ENCODE results near the gene GNAI3. TPM values are rescaled to one million over a fixed set of nuclear protein-coding genes. Genes with fewer than 3 reads are reported as not detected.
"Not testable (repeated sequence)": the region's sequence is repeated elsewhere in the genome, so short reads cannot be mapped to it uniquely, and the experiment has no call there.

The GNAI3 gene
- polyA plus RNA-seq, 3 donors = 3.0 to 14.2 (median 10.4) TPM

DNA sequence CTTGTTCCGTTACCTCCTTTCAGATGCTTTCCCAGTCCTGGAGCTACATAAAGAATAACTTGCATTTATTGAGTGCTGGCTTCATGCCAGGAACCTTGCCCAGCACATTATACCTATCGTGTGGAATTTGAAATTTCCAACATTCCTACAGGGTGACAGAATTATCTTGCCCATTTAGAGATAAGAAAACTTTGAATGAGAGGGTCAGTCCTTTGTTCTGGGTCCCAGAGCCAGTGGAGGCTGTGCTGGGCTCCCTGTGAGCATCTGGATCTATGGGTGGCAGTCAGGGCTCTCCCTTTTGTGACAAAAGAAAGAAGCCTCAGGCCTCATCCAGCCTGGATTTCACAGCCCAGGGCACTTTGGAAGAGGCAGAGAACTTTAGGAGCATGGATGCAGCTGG, 110.7 kb downstream of the GNAI3 start:
- Histone ChIP-seq H2AFZ (ENCODE audit: insufficient read depth, low read depth, low read length, poor library complexity, severe bottlenecking) (no peak overlapping the region), H3K9ac (ENCODE audit: insufficient read depth, low read length, poor library complexity, severe bottlenecking) (no peak overlapping the region), H3K79me2 (ENCODE audit: insufficient read depth, low read length) (no peaks in the 10 kb centered on the region), H4K20me1 (ENCODE audit: insufficient read depth, low read length) (no peaks in the 10 kb centered on the region), H3K4me2 (replicated peaks; ENCODE audit: extremely low read depth, low read length, poor library complexity, severe bottlenecking) (no peak overlapping the region), H3K4me3 (replicated peaks in 1 of 3; ENCODE audit: low read depth in 2 of 3, low read length in 3 of 3) (no peak overlapping the region), H3K4me1 (ENCODE audit: control insufficient read depth in 1 of 2, insufficient read depth in 2 of 2, low read length in 2 of 2) (peaks cover 42 to 50% of the 10 kb centered on the region in 2 donors), H3K9me3 (replicated peaks in 1 of 2; ENCODE audit: control insufficient read depth in 1 of 2, insufficient read depth in 1 of 2, low read length in 2 of 2) (no peaks in the 10 kb centered on the region), H3K27me3 (ENCODE audit: control insufficient read depth in 2 of 2, insufficient read depth in 2 of 2, low read length in 2 of 2) (no peaks in the 10 kb centered on the region), H3K27ac (ENCODE audit: low read depth in 1 of 2, low read length in 2 of 2) (no peak overlapping the region), H3K36me3 (replicated peaks in 1 of 2; ENCODE audit: control insufficient read depth in 1 of 2, insufficient read depth in 2 of 2, low read length in 2 of 2) (peaks cover 0 to 3% of the 10 kb centered on the region in 2 donors)
- H3K9me3 Mint-ChIP-seq = peaks cover 0 to 1% (median 0%) of the 10 kb centered on the region in 7 donors
- peaks cover 62% of the 10 kb centered on the region for H3K4me1 Mint-ChIP-seq
- peaks cover 1 to 9% (median 8%) of the 10 kb centered on the region in 3 donors for H3K27me3 Mint-ChIP-seq (ENCODE audit: low read depth in 3 of 3)
- WGBS (ENCODE audit: insufficient coverage) = no CpG with 5 or more reads among the region's 2 CpGs
- no peak overlapping the region for H3K4me3 Mint-ChIP-seq
- TF ChIP-seq, protein P1, sequence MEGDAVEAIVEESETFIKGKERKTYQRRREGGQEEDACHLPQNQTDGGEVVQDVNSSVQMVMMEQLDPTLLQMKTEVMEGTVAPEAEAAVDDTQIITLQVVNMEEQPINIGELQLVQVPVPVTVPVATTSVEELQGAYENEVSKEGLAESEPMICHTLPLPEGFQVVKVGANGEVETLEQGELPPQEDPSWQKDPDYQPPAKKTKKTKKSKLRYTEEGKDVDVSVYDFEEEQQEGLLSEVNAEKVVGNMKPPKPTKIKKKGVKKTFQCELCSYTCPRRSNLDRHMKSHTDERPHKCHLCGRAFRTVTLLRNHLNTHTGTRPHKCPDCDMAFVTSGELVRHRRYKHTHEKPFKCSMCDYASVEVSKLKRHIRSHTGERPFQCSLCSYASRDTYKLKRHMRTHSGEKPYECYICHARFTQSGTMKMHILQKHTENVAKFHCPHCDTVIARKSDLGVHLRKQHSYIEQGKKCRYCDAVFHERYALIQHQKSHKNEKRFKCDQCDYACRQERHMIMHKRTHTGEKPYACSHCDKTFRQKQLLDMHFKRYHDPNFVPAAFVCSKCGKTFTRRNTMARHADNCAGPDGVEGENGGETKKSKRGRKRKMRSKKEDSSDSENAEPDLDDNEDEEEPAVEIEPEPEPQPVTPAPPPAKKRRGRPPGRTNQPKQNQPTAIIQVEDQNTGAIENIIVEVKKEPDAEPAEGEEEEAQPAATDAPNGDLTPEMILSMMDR (IDR thresholded peaks at IDR 0.05) = no peak
- intact Hi-C loops (cut with micrococcal nuclease) = no loop called here
- DNase-seq = no peak
- H3K27ac Mint-ChIP-seq = no peak overlapping the region
- peaks cover 6 to 11% of the 10 kb centered on the region in 2 donors for H3K36me3 Mint-ChIP-seq

DNA sequence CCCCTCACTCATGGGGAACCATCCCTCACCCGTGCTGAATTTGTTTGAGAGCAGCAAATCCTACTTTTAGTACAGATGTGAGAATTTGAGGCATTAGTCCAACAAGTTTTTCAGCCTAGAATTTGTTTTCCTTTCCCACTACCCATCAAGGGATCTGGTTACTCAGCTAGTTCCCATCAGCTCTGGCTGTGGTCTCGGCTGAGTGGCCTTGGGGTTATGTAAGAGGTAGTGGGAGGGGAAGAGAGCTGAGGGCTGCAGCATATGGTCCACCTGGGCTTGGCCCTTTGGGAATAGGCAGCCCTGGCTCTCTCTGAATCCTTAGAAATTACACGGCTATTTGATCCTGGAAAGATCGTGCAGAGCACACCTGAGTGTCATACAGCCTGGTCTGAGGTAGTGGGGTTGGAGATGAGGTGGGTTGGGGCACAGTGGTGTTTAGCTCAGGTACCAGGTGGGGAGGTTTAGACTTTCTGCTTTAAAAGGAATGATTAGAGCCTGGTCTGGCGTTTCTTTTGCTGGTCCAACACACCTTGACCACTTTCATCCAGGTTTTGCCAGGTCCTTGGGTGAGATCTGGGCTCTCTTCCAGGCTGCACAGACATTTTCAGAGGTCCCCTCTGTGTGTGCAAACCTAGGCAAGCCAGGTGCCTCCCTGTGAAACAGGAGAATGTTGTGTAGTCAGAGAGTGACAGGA, 111.7 kb downstream of the GNAI3 start:
- Mint-ChIP-seq H3K27me3 (ENCODE audit: low read depth in 3 of 3) (peaks cover 2 to 6% (median 2%) of the 10 kb centered on the region in 3 donors), H3K4me1 (peaks cover 59% of the 10 kb centered on the region), H3K36me3 (peaks cover 6 to 12% of the 10 kb centered on the region in 2 donors), H3K4me3 (no peak overlapping the region), H3K9me3 (peaks cover 0 to 1% (median 0%) of the 10 kb centered on the region in 7 donors), H3K27ac (no peak overlapping the region)
- H3K9me3 ChIP-seq (replicated peaks in 1 of 2; ENCODE audit: control insufficient read depth in 1 of 2, insufficient read depth in 1 of 2, low read length in 2 of 2) = no peaks in the 10 kb centered on the region
- no peak overlapping the region for H2AFZ ChIP-seq (ENCODE audit: insufficient read depth, low read depth, low read length, poor library complexity, severe bottlenecking)
- no peaks in the 10 kb centered on the region for H3K27me3 ChIP-seq (ENCODE audit: control insufficient read depth in 2 of 2, insufficient read depth in 2 of 2, low read length in 2 of 2)
- H4K20me1 ChIP-seq (ENCODE audit: insufficient read depth, low read length) = no peaks in the 10 kb centered on the region
- no peak overlapping the region for H3K4me2 ChIP-seq (replicated peaks; ENCODE audit: extremely low read depth, low read length, poor library complexity, severe bottlenecking)
- H3K79me2 ChIP-seq (ENCODE audit: insufficient read depth, low read length) = no peaks in the 10 kb centered on the region
- H3K36me3 ChIP-seq (replicated peaks in 1 of 2; ENCODE audit: control insufficient read depth in 1 of 2, insufficient read depth in 2 of 2, low read length in 2 of 2) = peaks cover 0 to 3% of the 10 kb centered on the region in 2 donors
- H3K9ac ChIP-seq (ENCODE audit: insufficient read depth, low read length, poor library complexity, severe bottlenecking) = no peak overlapping the region
- no peak overlapping the region for H3K4me3 ChIP-seq (replicated peaks in 1 of 3; ENCODE audit: low read depth in 2 of 3, low read length in 3 of 3)
- no peak overlapping the region for H3K27ac ChIP-seq (ENCODE audit: low read depth in 1 of 2, low read length in 2 of 2)
- TF ChIP-seq, protein P1 (IDR thresholded peaks at IDR 0.05) = no peak
- H3K4me1 ChIP-seq (ENCODE audit: control insufficient read depth in 1 of 2, insufficient read depth in 2 of 2, low read length in 2 of 2) = peaks cover 40 to 48% of the 10 kb centered on the region in 2 donors
- no peak for DNase-seq
- WGBS (ENCODE audit: insufficient coverage) = 78% methylated on average over 4 of the region's 5 CpGs
- intact Hi-C loops (cut with micrococcal nuclease) = no loop called here

DNA sequence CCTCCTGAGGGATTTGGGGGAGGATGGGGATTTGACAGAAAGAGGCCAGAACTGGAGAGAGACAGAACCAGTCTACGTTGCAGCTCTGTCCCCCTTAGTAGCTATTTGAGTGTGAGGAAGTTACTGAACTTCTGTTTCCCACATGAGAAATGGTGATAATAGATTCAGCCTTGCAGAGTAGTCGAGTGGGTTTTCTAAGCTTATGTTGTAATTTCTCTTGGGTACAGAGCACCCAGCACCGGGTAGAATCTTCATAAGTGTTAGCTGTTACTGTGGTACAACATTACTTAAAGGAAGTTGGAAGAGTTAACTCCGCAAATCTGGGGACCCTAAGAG, 112.2 kb downstream of the GNAI3 start:
- H3K9ac ChIP-seq (ENCODE audit: insufficient read depth, low read length, poor library complexity, severe bottlenecking); H3K27me3 ChIP-seq (ENCODE audit: control insufficient read depth in 2 of 2, insufficient read depth in 2 of 2, low read length in 2 of 2); H3K4me3 ChIP-seq (replicated peaks in 1 of 3; ENCODE audit: low read depth in 2 of 3, low read length in 3 of 3); H3K9me3 Mint-ChIP-seq; H3K4me3 Mint-ChIP-seq; H2AFZ ChIP-seq (ENCODE audit: insufficient read depth, low read depth, low read length, poor library complexity, severe bottlenecking); H4K20me1 ChIP-seq (ENCODE audit: insufficient read depth, low read length); H3K27ac ChIP-seq (ENCODE audit: low read depth in 1 of 2, low read length in 2 of 2); H3K36me3 ChIP-seq (replicated peaks in 1 of 2; ENCODE audit: control insufficient read depth in 1 of 2, insufficient read depth in 2 of 2, low read length in 2 of 2); DNase-seq; H3K27me3 Mint-ChIP-seq (ENCODE audit: low read depth in 3 of 3); intact Hi-C loops (cut with micrococcal nuclease); H3K9me3 ChIP-seq (replicated peaks in 1 of 2; ENCODE audit: control insufficient read depth in 1 of 2, insufficient read depth in 1 of 2, low read length in 2 of 2); H3K4me2 ChIP-seq (replicated peaks; ENCODE audit: extremely low read depth, low read length, poor library complexity, severe bottlenecking); H3K79me2 ChIP-seq (ENCODE audit: insufficient read depth, low read length): not testable (repeated sequence)
- peaks cover 35 to 42% of the 10 kb centered on the region in 2 donors for H3K4me1 ChIP-seq (ENCODE audit: control insufficient read depth in 1 of 2, insufficient read depth in 2 of 2, low read length in 2 of 2)
- peaks cover 8 to 14% of the 10 kb centered on the region in 2 donors for H3K36me3 Mint-ChIP-seq
- peaks cover 54% of the 10 kb centered on the region for H3K4me1 Mint-ChIP-seq
- H3K27ac Mint-ChIP-seq = peak overlapping the region in 1 of 7 donors; percentile 16
- no CpG with 5 or more reads among the region's 4 CpGs for WGBS (ENCODE audit: insufficient coverage)
